Peyer's patch (tissue), 4 donors: Measurements from ENCODE around the gene RABL6. TPM values are rescaled to one million over a fixed set of nuclear protein-coding genes. Genes with fewer than 3 reads are reported as not detected.
"Not testable (repeated sequence)": the region's sequence is repeated elsewhere in the genome, so short reads cannot be mapped to it uniquely, and the experiment has no call there.

Experiments
- DNase-seq, 3 donors: peaks; one replicate each; pipeline ENCODE4 v3.0.0-alpha.2; 2017 to 2019
- H3K27ac ChIP-seq, 4 donors: fragments of 200-600 bp; sonication (generic); one replicate each; pipeline ENCODE4 v1.5.1; 2016 to 2019
- H3K27me3 ChIP-seq, 2 donors: fragments of 200-600 bp; sonication (generic); one replicate each; pipeline ENCODE4 v1.5.1; 2019
- H3K36me3 ChIP-seq, 3 donors: fragments of 200-600 bp; sonication (generic); one replicate each; pipeline ENCODE4 v1.5.1; 2016 to 2019
- H3K4me1 ChIP-seq, 4 donors: fragments of 200-600 bp; sonication (generic); one replicate each; pipeline ENCODE4 v1.5.1; 2016 to 2019
- H3K4me3 ChIP-seq, 4 donors: fragments of 200-600 bp; sonication (generic); 1 replicate in 3 of 4; 2 replicates in 1 of 4; pipeline ENCODE4 v1.5.1; 2016 to 2019; ENCODE audit warnings: mild to moderate bottlenecking in 1 of 4
- H3K9me3 ChIP-seq, 4 donors: fragments of 200-600 bp; sonication (generic); one replicate each; pipeline ENCODE4 v1.5.1; 2016 to 2019; ENCODE audit warnings: mild to moderate bottlenecking in 1 of 4
- CTCF ChIP-seq, 6 experiments: fragments of 450-650 bp in 4 of 6; fragments of 200-600 bp in 2 of 6; sonication (generic) in 1 of 6; IDR thresholded peaks; one replicate each; pipeline ENCODE4 v1.5.1; 2017 to 2019; ENCODE audit warnings: antibody characterized with exemption in 6 of 6, mild to moderate bottlenecking in 3 of 6, moderate library complexity in 1 of 6
- POLR2A ChIP-seq, 2 donors: fragments of 450-650 bp; IDR thresholded peaks; one replicate each; pipeline ENCODE4 v1.5.1; 2017; ENCODE audit warnings: antibody characterized with exemption in 2 of 2, mild to moderate bottlenecking in 2 of 2, moderate library complexity in 2 of 2
- total RNA-seq, 4 donors: library from RNA; depleted of rRNA; stranded (reverse); fragments of >200 nt; gene quantifications; one replicate each; pipeline ENCODE4 v1.1.0, GENCODE V29; 2016

RABL6 gene
- total RNA-seq, 4 donors from 2014 or later = 98.4 to 187 (median 134) TPM

DNA sequence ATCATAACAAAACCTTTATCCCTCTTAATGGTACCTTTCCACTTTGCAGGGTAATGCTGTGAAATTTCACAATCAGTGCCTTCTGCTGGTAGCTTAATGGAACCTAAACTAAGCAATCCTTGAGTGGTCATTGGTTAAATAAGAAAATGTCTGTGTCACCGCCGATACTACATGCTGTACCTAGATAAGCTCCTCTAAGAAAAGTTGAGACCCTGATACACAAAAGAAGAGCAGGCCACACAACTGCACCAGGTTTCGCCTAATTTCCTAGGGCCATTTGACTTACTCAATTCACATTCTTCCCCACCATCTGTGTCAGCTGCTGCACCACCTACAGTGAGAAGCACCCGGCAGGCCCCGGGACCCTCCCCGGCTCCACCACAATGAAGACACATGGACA lies 67.4 kb downstream of the RABL6 start:
- no peak overlapping the region for H3K27ac ChIP-seq
- TF ChIP-seq POLR2A (IDR thresholded peaks at IDR 0.05) (no peak), CTCF (IDR thresholded peaks at IDR 0.05) (no peak)
- H3K27me3 ChIP-seq = no peaks in the 10 kb centered on the region
- H3K4me1 ChIP-seq = no peaks in the 10 kb centered on the region
- H3K4me3 ChIP-seq = no peak overlapping the region
- DNase-seq = no peak
- H3K9me3 ChIP-seq = peaks cover 0 to 5% (median 0%) of the 10 kb centered on the region in 4 donors
- H3K36me3 ChIP-seq = no peaks in the 10 kb centered on the region

- no peak for DNase-seq
- H3K9me3 ChIP-seq = peaks cover 0 to 5% (median 0%) of the 10 kb centered on the region in 4 donors
- no peaks in the 10 kb centered on the region for H3K27me3 ChIP-seq
- no peak for TF ChIP-seq POLR2A (IDR thresholded peaks at IDR 0.05)
- no peak for TF ChIP-seq CTCF (IDR thresholded peaks at IDR 0.05)
- no peak overlapping the region for H3K27ac ChIP-seq
- H3K4me3 ChIP-seq = no peak overlapping the region
- peaks cover 0 to 4% (median 2%) of the 10 kb centered on the region in 4 donors for H3K4me1 ChIP-seq
- no peaks in the 10 kb centered on the region for H3K36me3 ChIP-seq
These were observed 68.7 kb downstream of the RABL6 start for GRCh38 chr9:136876476-136876875.

DNA sequence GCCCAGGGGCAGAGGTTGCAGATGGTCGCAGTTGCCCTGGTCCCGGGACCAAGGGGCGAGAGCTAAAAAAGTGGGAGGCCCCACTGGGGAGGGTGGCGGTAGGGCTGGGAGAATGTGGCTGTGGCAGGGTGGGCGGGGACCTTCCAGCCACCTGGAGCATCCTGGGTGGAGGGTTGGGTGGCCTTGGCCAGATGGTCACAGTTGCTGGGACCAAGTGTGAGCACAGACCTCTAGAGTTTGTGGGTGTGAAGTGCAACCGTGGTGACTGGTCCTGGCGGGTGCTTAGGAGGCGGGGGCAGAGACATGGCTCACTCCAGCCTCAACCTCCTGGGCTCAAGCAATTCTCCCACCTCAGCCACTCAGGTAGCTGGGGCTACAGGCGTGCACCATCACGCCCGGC lies 72.9 kb downstream of the RABL6 start:
- TF ChIP-seq CTCF (IDR thresholded peaks at IDR 0.05) (no peak), POLR2A (IDR thresholded peaks at IDR 0.05) (no peak)
- Histone ChIP-seq H3K27ac (no peak overlapping the region), H3K4me3 (no peak overlapping the region), H3K36me3 (no peaks in the 10 kb centered on the region), H3K4me1 (peaks cover 0 to 29% (median 14%) of the 10 kb centered on the region in 4 donors), H3K9me3 (no peaks in the 10 kb centered on the region), H3K27me3 (no peaks in the 10 kb centered on the region)
- DNase-seq = no peak

DNA sequence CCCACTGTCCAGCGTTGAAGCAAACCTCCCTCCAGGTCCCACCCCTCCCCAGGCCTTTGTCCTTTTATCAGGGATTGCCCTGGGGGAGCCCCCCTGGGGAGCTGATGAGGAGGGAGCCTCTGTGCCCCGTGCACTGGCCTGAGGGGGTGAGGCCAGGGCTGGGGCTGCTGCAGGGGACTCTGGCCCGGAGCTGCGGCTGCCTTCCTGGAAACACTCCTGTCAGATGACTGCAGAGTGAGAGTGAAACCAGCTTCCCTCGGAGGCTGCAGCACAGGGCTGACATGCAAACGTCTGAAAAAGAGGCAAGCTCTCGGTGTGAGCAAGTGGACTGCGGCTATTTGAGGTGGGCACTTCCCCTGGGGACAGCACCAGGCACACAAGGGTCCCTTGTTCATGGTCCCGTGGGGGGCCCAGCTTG lies 74.0 kb downstream of the RABL6 start:
- Histone ChIP-seq H3K27ac (peak overlapping the region; percentile 73 to 81 (median 77)), H3K4me3 (peak overlapping the region; percentile 25 to 43 (median 38)), H3K9me3 (no peaks in the 10 kb centered on the region), H3K27me3 (no peaks in the 10 kb centered on the region), H3K4me1 (peaks cover 0 to 30% (median 15%) of the 10 kb centered on the region in 4 donors), H3K36me3 (no peaks in the 10 kb centered on the region)
- no peak for TF ChIP-seq POLR2A (IDR thresholded peaks at IDR 0.05)
- TF ChIP-seq CTCF (IDR thresholded peaks at IDR 0.05) = no peak
- DNase-seq = peak; percentile 65 to 73 (median 71)

DNA sequence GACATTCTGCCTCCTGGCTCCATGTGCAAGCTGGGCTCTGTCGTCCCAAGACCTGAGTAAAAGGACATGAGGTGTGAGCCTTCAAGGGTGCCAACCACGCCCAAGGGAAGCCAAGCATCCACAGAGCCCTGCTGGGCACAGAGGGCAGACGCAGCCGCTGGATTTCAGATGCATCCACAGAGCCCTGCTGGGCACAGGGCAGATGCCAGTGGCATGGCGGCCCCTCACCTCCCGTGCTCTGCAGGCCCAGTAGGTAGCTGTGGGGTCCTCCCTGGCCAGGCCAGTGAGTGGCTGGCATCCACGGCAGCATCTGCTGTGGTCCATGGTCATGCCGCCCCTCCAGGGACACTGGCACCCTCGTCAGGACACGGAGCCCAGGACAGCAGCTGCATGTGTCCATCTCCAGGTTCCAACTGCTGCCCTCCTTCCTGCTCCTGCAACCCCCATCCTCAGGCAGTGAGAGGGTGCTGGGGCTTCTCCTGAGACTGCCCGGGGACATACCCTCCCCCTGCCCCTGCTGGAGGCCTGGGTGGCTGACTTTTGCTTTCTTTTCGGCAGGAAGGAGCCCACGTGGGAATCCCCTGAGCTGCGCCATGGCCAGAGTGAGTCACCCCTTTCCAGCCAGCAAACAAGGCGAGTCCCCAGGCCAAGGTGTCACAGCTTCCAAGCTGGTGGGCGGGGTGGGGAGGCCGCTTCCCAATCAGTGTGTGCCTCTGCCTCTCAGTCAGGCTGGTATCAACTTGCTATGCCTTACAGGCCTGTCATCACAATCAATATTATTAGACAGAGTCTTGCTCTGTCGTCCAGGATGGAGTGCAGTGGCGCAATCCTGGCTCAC lies 74.6 kb downstream of the RABL6 start:
- no peaks in the 10 kb centered on the region for H3K9me3 ChIP-seq
- H3K27ac ChIP-seq = peak overlapping the region; percentile 73 to 81 (median 77)
- peak; percentile 68 to 88 (median 76) for DNase-seq
- peak overlapping the region; percentile 25 to 43 (median 38) for H3K4me3 ChIP-seq
- peaks cover 0 to 34% (median 17%) of the 10 kb centered on the region in 4 donors for H3K4me1 ChIP-seq
- H3K36me3 ChIP-seq = no peaks in the 10 kb centered on the region
- no peaks in the 10 kb centered on the region for H3K27me3 ChIP-seq
- TF ChIP-seq CTCF (IDR thresholded peaks at IDR 0.05) = peak in 3 of 6 experiments; percentile 9 to 28 (median 27)
- no peak for TF ChIP-seq POLR2A (IDR thresholded peaks at IDR 0.05)

DNA sequence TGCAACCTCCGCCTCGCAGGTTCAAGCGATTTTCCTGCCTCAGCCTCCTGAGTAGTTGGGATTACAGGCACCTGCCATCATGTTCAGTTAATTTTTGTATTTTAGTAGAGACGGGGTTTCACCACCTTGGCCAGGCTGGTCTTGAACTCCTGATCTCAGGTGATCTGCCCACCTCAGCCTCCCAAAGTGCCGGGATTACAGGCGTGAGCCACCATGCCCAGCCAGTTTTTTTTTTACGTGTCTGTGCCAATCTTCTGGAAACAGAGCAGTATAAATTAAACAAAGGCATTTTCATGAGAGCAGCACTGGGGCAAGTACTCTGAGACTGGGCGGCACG lies 75.2 kb downstream of the RABL6 start:
- DNase-seq, H3K27me3 ChIP-seq, H3K36me3 ChIP-seq, H3K9me3 ChIP-seq: not testable (repeated sequence)
- peaks cover 0 to 40% (median 18%) of the 10 kb centered on the region in 4 donors for H3K4me1 ChIP-seq
- peak overlapping the region in 1 of 4 donors; percentile 38 for H3K4me3 ChIP-seq
- H3K27ac ChIP-seq = peak overlapping the region; percentile 73 to 81 (median 77)

DNA sequence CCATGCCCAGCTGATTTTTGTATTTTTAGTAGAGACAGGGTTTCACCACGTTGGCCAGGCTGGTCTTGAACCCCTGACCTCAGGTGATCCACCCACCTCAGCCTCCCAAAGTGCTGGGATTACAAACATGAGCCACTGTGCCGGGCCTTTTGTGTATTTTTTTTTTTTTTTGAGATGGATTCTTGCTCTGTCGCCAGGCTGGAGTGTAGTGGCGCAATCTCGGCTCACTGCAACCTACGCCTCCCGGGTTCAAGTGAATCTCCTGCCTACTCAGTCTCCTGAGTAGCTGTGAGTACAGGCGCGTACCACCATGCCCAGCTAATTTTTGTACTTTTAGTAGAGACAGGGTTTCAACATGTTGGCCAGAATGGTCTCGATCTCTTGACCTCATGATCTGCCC lies 75.9 kb downstream of the RABL6 start:
- not testable (repeated sequence) for DNase-seq, H3K27me3 ChIP-seq, H3K4me3 ChIP-seq, H3K36me3 ChIP-seq, H3K27ac ChIP-seq, H3K9me3 ChIP-seq
- peaks cover 0 to 40% (median 18%) of the 10 kb centered on the region in 4 donors for H3K4me1 ChIP-seq
